Neuronal stem cell (in vitro differentiated cells): ENCODE data around the gene SF3B4.

Experiments
- DNase-seq: peaks from one replicate; pipeline ENCODE4 v3.0.0-alpha.2; 2013; ENCODE audit warnings: low spot score
- H2AFZ ChIP-seq: one replicate; pipeline ENCODE4 v1.6.1; 2013; ENCODE audit warnings: mild to moderate bottlenecking, low read length, inconsistent platforms
- H2AK5ac ChIP-seq: 2 replicates; pipeline ENCODE4 v1.6.1; 2013; ENCODE audit warnings: low read depth, mild to moderate bottlenecking, inconsistent platforms, low read length, moderate library complexity, mixed read lengths
- H2BK120ac ChIP-seq: 2 replicates; pipeline ENCODE4 v1.6.1; 2013; ENCODE audit warnings: low read depth, mild to moderate bottlenecking, inconsistent platforms, low read length, moderate library complexity, mixed read lengths
- H2BK12ac ChIP-seq: one replicate; pipeline ENCODE4 v1.6.1; 2013; ENCODE audit warnings: low read length, inconsistent platforms
- H2BK15ac ChIP-seq: 2 replicates; pipeline ENCODE4 v1.6.1; 2013; ENCODE audit warnings: mild to moderate bottlenecking, low read length, inconsistent platforms, mixed read lengths
- H2BK5ac ChIP-seq: one replicate; pipeline ENCODE4 v1.6.1; 2013; ENCODE audit warnings: inconsistent platforms, mild to moderate bottlenecking, low read length, moderate library complexity
- H3K14ac ChIP-seq: one replicate; pipeline ENCODE4 v1.6.1; 2013; ENCODE audit warnings: low read length, inconsistent platforms
- H3K18ac ChIP-seq: 2 replicates; pipeline ENCODE4 v1.6.1; 2013; ENCODE audit warnings: low read length, inconsistent platforms
- H3K23ac ChIP-seq: 2 replicates; pipeline ENCODE4 v1.6.1; 2013; ENCODE audit warnings: low read depth, mild to moderate bottlenecking, mixed read lengths, low read length, inconsistent platforms; ENCODE audit not compliant: poor library complexity
- H3K27ac ChIP-seq: replicated peaks from 3 replicates; pipeline ENCODE4 v1.5.1; 2013; ENCODE audit warnings: low read length, inconsistent platforms
- H3K27me3 ChIP-seq, 3 experiments: 2 replicates each; pipeline ENCODE4 v1.6.1; 2013; ENCODE audit warnings: low read length in 3 of 3, mild to moderate bottlenecking in 2 of 3, inconsistent platforms in 1 of 3, low read depth in 1 of 3, mixed read lengths in 1 of 3, moderate library complexity in 1 of 3; ENCODE audit not compliant: control insufficient read depth in 3 of 3, insufficient read depth in 3 of 3
- H3K36me3 ChIP-seq, 2 donors: replicated peaks in 1 of 2; 2 replicates each; pipeline ENCODE4 v1.6.1; 2013; ENCODE audit warnings: low read length in 2 of 2; ENCODE audit not compliant: control insufficient read depth in 2 of 2, insufficient read depth in 2 of 2
- H3K4ac ChIP-seq: 2 replicates; pipeline ENCODE4 v1.6.1; 2013; ENCODE audit warnings: inconsistent platforms, mild to moderate bottlenecking, low read length, moderate library complexity
- H3K4me1 ChIP-seq, 2 donors: 1 replicate in 1 of 2; 2 replicates in 1 of 2; pipeline ENCODE4 v1.6.1; 2013; ENCODE audit warnings: low read length in 2 of 2, low read depth in 1 of 2; ENCODE audit not compliant: control insufficient read depth in 2 of 2, insufficient read depth in 1 of 2
- H3K4me2 ChIP-seq: one replicate; pipeline ENCODE4 v1.6.1; 2013; ENCODE audit warnings: mild to moderate bottlenecking, low read length, inconsistent platforms; ENCODE audit not compliant: insufficient read depth, poor library complexity, severe bottlenecking
- H3K4me3 ChIP-seq, 2 donors: 2 replicates each; pipeline ENCODE4 v1.5.1; 2013; ENCODE audit warnings: low read length in 2 of 2, mild to moderate bottlenecking in 2 of 2, inconsistent platforms in 1 of 2, moderate library complexity in 1 of 2
- H3K79me1 ChIP-seq: one replicate; pipeline ENCODE4 v1.6.1; 2013; ENCODE audit warnings: low read depth, mild to moderate bottlenecking, inconsistent platforms, low read length, moderate library complexity
- H3K9ac ChIP-seq: one replicate; pipeline ENCODE4 v1.6.1; 2013; ENCODE audit warnings: mild to moderate bottlenecking, low read depth, low read length, inconsistent platforms; ENCODE audit not compliant: poor library complexity
- H3K9me3 ChIP-seq, 2 donors: replicated peaks in 1 of 2; 2 replicates each; pipeline versions ENCODE3 to v1.6.1; 2013; ENCODE audit warnings: low read length in 2 of 2, mild to moderate bottlenecking in 2 of 2, inconsistent platforms in 1 of 2, low read depth in 1 of 2, mixed read lengths in 1 of 2, moderate library complexity in 1 of 2; ENCODE audit not compliant: control insufficient read depth in 2 of 2, insufficient read depth in 1 of 2
- H4K8ac ChIP-seq: one replicate; pipeline ENCODE4 v1.6.1; 2013; ENCODE audit warnings: low read depth, mild to moderate bottlenecking, inconsistent platforms, low read length, moderate library complexity
- H4K91ac ChIP-seq: one replicate; pipeline ENCODE4 v1.6.1; 2013; ENCODE audit warnings: low read length, low read depth, mild to moderate bottlenecking, inconsistent platforms; ENCODE audit not compliant: poor library complexity
- WGBS, 2 donors: extraction: QIAGEN DNeasy Blood & Tissue Kit; methylation state at CpG; one replicate each; pipeline ENCODE4 v1.1.7; 2013; ENCODE audit warnings: missing lambda C conversion rate in 2 of 2, mixed read lengths in 1 of 2; ENCODE audit not compliant: insufficient read length in 2 of 2, insufficient replicate concordance in 1 of 2; ENCODE audit errors: extremely low coverage in 2 of 2; 5-methylcytosine and 5-hydroxymethylcytosine counted together

The SF3B4 gene

DNA sequence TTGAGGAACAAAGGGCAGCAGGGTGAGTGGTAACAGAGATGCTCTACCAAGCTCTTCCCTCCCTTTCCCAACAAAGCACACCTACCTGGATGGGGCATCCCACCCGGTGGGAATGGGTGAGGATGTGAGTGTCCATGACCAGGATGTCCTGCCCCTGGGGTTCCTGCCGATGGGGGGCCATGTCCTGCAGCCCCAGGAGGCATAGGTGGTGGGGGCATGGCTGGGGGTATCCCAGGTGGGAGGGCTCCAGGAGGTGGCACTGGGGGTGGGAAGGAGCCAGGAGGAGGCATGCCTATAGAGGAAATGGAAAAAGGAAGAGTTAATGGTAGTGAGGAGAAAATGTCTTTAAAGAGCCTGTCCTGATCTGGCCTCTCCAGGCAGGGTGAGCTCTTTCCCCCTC is 1.9 kb downstream of the SF3B4 start:
- WGBS, 2 donors, result no CpG with 5 or more reads among the region's 2 CpGs

GRCh38 chr1:149925345-149925744 is 2.3 kb downstream of the SF3B4 start:
- Histone ChIP-seq H2BK15ac (no peak overlapping the region), H3K9ac (no peak overlapping the region), H3K36me3 (peaks cover 27 to 53% of the 10 kb centered on the region in 2 donors), H2AK5ac (no peak overlapping the region), H3K4me3 (no peak overlapping the region), H3K4me2 (no peak overlapping the region), H3K4ac (no peak overlapping the region), H3K18ac (no peak overlapping the region), H2BK120ac (no peak overlapping the region), H3K9me3 (no peaks in the 10 kb centered on the region), H4K91ac (no peak overlapping the region), H3K79me1 (peaks cover 5% of the 10 kb centered on the region), H2BK12ac (no peak overlapping the region), H3K27ac (no peak overlapping the region), H3K14ac (no peak overlapping the region), H2BK5ac (no peak overlapping the region), H3K23ac (no peak overlapping the region), H2AFZ (no peak overlapping the region), H4K8ac (no peak overlapping the region), H3K4me1 (peaks cover 8% of the 10 kb centered on the region in 2 donors), H3K27me3 (no peaks in the 10 kb centered on the region)
- DNase-seq, result no peak
- WGBS, 2 donors, result no CpG with 5 or more reads among the region's 3 CpGs

More for the DNA sequence above, 1.9 kb downstream of the SF3B4 start:
- Histone ChIP-seq H3K4ac (no peak overlapping the region), H2BK120ac (no peak overlapping the region), H2BK12ac (no peak overlapping the region), H3K79me1 (peaks cover 5% of the 10 kb centered on the region), H3K36me3 (peaks cover 27 to 53% of the 10 kb centered on the region in 2 donors), H3K14ac (no peak overlapping the region), H2AK5ac (no peak overlapping the region), H3K27ac (no peak overlapping the region), H4K91ac (no peak overlapping the region), H3K18ac (no peak overlapping the region), H3K23ac (no peak overlapping the region), H3K4me1 (peaks cover 8% of the 10 kb centered on the region in 2 donors), H4K8ac (no peak overlapping the region), H3K9me3 (no peaks in the 10 kb centered on the region), H3K9ac (no peak overlapping the region), H2AFZ (no peak overlapping the region), H3K27me3 (no peaks in the 10 kb centered on the region), H2BK15ac (no peak overlapping the region), H2BK5ac (no peak overlapping the region), H3K4me2 (no peak overlapping the region), H3K4me3 (peak overlapping the region in 1 of 2 donors; percentile 88)
- DNase-seq, result no peak

- Histone ChIP-seq H3K4me2 (no peak overlapping the region), H3K27me3 (no peaks in the 10 kb centered on the region), H3K4me1 (peaks cover 8% of the 10 kb centered on the region in 2 donors), H4K91ac (no peak overlapping the region), H2BK120ac (no peak overlapping the region), H2AK5ac (no peak overlapping the region), H3K9me3 (no peaks in the 10 kb centered on the region), H3K4ac (no peak overlapping the region), H2BK12ac (no peak overlapping the region), H3K14ac (no peak overlapping the region), H2BK15ac (no peak overlapping the region), H3K4me3 (no peak overlapping the region), H3K79me1 (peaks cover 5% of the 10 kb centered on the region), H3K36me3 (peaks cover 27 to 53% of the 10 kb centered on the region in 2 donors), H4K8ac (no peak overlapping the region), H3K27ac (no peak overlapping the region), H2AFZ (no peak overlapping the region), H3K23ac (no peak overlapping the region), H3K18ac (no peak overlapping the region), H2BK5ac (no peak overlapping the region), H3K9ac (no peak overlapping the region)
- DNase-seq, result no peak
- no CpG with 5 or more reads among the region's 10 CpGs for WGBS, 2 donors
These were observed 4.0 kb downstream of the SF3B4 start for GRCh38 chr1:149923626-149924025.

DNA sequence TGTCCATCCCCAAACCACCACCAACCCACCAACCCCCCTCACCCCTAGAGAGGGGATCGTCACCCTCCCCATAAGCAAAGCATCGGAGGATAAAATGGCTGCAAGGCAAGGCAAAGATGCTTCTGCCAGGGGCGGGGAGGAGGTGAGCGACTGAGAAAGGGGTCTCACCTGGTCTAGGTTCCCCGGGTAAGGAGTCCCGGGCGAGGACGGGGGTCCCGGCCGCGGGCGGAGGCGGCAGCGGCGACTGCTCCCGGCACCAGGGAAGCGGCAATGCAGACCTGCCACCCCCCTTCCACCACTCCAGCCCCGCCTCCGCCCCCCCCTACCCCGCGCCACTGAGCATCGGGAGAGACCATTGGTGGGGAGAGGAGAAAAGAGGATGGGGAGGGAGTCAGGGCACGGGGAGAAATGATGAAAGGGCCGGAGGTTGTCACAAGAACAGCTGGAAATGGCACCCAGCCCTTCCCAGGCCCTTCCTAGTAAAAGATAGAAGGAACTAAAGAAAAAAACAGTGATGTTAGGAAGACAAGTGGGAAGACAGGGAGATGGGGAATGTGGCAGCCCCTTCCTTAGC is 9.9 kb downstream of the SF3B4 start, which contains the start of gene SV2A:
TSS of gene SV2A (minus strand) at position 274 of the 574 bp plus-strand sequence. CDS start 4,004 bp downstream, outside the sequence.
- Histone ChIP-seq H3K23ac (no peak within 1 kb of the TSS), H3K18ac (peak within 1 kb of the TSS; percentile 82), H4K91ac (no peak within 1 kb of the TSS), H4K8ac (no peak within 1 kb of the TSS), H3K79me1 (peaks cover 2% of the 10 kb centered on the region), H2BK15ac (no peak within 1 kb of the TSS), H3K27ac (no peak within 1 kb of the TSS), H3K4me3 (peak within 1 kb of the TSS; percentile 64 to 90), H3K27me3 (no peaks in the 10 kb centered on the region), H3K36me3 (peaks cover 4 to 29% of the 10 kb centered on the region in 2 donors), H3K4me2 (peak within 1 kb of the TSS; percentile 85), H2BK12ac (no peak within 1 kb of the TSS), H3K9ac (peak within 1 kb of the TSS; percentile 79), H3K4ac (no peak within 1 kb of the TSS), H3K4me1 (peaks cover 18 to 20% of the 10 kb centered on the region in 2 donors), H2BK5ac (no peak within 1 kb of the TSS), H3K9me3 (no peaks in the 10 kb centered on the region), H2BK120ac (no peak within 1 kb of the TSS), H2AK5ac (peak within 1 kb of the TSS; percentile 3), H2AFZ (peak within 1 kb of the TSS; percentile 90), H3K14ac (no peak within 1 kb of the TSS)
- WGBS, 2 donors, result no CpG with 5 or more reads among the region's 24 CpGs
- DNase-seq, result peak; percentile 64
